Neural progenitor cell (in vitro differentiated cells): ENCODE results near the gene C16orf87. TPM values are rescaled to one million over a fixed set of nuclear protein-coding genes. Genes with fewer than 3 reads are reported as not detected.

Experiments used
- DNase-seq: peaks from one replicate; pipeline ENCODE4 v3.0.0-alpha.2; 2016; ENCODE audit warnings: low spot score
- H2AFZ ChIP-seq: fragments of 200-600 bp; sonication (generic); replicated peaks from 2 replicates; pipeline ENCODE4 v1.6.1; 2016; ENCODE audit warnings: antibody characterized with exemption
- H3F3A ChIP-seq: fragments of 200-600 bp; sonication (generic); 2 replicates; pipeline ENCODE4 v1.6.1; 2016; ENCODE audit warnings: antibody characterized with exemption, low read depth
- H3K27ac ChIP-seq: fragments of 200-600 bp; sonication (generic); 2 replicates; pipeline ENCODE4 v1.5.1; 2016; ENCODE audit warnings: mild to moderate bottlenecking
- H3K27me3 ChIP-seq: fragments of 200-600 bp; sonication (generic); 2 replicates; pipeline ENCODE4 v1.6.1; 2016; ENCODE audit warnings: mild to moderate bottlenecking, moderate library complexity
- H3K36me3 ChIP-seq: fragments of 200-600 bp; sonication (generic); 2 replicates; pipeline ENCODE4 v1.5.1; 2016
- H3K4me1 ChIP-seq: fragments of 200-600 bp; sonication (generic); 2 replicates; pipeline ENCODE4 v1.6.1; 2016; ENCODE audit warnings: mixed run types
- H3K4me2 ChIP-seq: fragments of 200-600 bp; sonication (generic); 2 replicates; pipeline ENCODE4 v1.6.1; 2016
- H3K4me3 ChIP-seq: fragments of 200-600 bp; sonication (generic); 2 replicates; pipeline ENCODE4 v1.5.1; 2016
- H3K79me2 ChIP-seq: fragments of 200-600 bp; sonication (generic); 2 replicates; pipeline ENCODE4 v1.6.1; 2016; ENCODE audit warnings: low read depth
- H3K9ac ChIP-seq: fragments of 200-600 bp; sonication (generic); 2 replicates; pipeline ENCODE4 v1.6.1; 2016
- H3K9me3 ChIP-seq: fragments of 200-600 bp; sonication (generic); 2 replicates; pipeline ENCODE4 v1.5.1; 2016; ENCODE audit warnings: low read depth
- H4K20me1 ChIP-seq: fragments of 200-600 bp; sonication (generic); 2 replicates; pipeline ENCODE4 v1.6.1; 2016; ENCODE audit warnings: low read depth
- H3K27ac Mint-ChIP-seq: 3 replicates; pipeline ENCODE4 v1.8.0; 2021; ENCODE audit warnings: mixed read lengths
- H3K27me3 Mint-ChIP-seq: 2 replicates; pipeline ENCODE4 v1.8.0; 2022; ENCODE audit warnings: low read depth, mild to moderate bottlenecking, inconsistent platforms, moderate library complexity, mixed read lengths; ENCODE audit not compliant: insufficient read depth
- H3K36me3 Mint-ChIP-seq: 3 replicates; pipeline ENCODE4 v1.8.0; 2021; ENCODE audit warnings: mixed read lengths
- H3K4me1 Mint-ChIP-seq: 3 replicates; pipeline ENCODE4 v1.8.0; 2021; ENCODE audit warnings: mixed read lengths
- H3K4me3 Mint-ChIP-seq: 3 replicates; pipeline ENCODE4 v1.8.0; 2021; ENCODE audit warnings: mild to moderate bottlenecking, moderate library complexity, mixed read lengths
- H3K9me3 Mint-ChIP-seq: 3 replicates; pipeline ENCODE4 v1.8.0; 2020; ENCODE audit warnings: mixed read lengths
- EZH2 ChIP-seq: fragments of 200-600 bp; sonication (generic); IDR thresholded peaks from 2 replicates; pipeline ENCODE4 v1.6.1; 2017; ENCODE audit warnings: antibody characterized with exemption, mild to moderate bottlenecking, moderate library complexity
- EZH2phosphoT487 ChIP-seq: fragments of 200-600 bp; sonication (generic); IDR thresholded peaks from 2 replicates; pipeline ENCODE4 v1.6.1; 2017; ENCODE audit warnings: antibody characterized with exemption
- total RNA-seq: library from RNA; depleted of rRNA; stranded (reverse); fragments of >200 nt; gene quantifications from 2 replicates; pipeline ENCODE4 v1.2.3, GENCODE V29; 2015; ENCODE audit warnings: low replicate concordance
- TF ChIP-seq, protein P1 (sequence below): fragments of 200-600 bp; sonication (generic); IDR thresholded peaks from 2 replicates; pipeline ENCODE4 v1.5.1; 2017; ENCODE audit warnings: antibody characterized with exemption, mild to moderate bottlenecking

The C16orf87 gene
- total RNA-seq, 1 donor from 2014 or later = 66.7 TPM

- H3K36me3 ChIP-seq = no peaks in the 10 kb centered on the region
- peaks cover under 1% of the 10 kb centered on the region for H3K9me3 ChIP-seq
- H3K9ac ChIP-seq = no peak overlapping the region
- no peak overlapping the region for H3K4me2 ChIP-seq
- no peak overlapping the region for H3K27ac ChIP-seq
- Mint-ChIP-seq H3K9me3 (no peaks in the 10 kb centered on the region), H3K4me3 (no peak overlapping the region), H3K4me1 (no peaks in the 10 kb centered on the region), H3K27me3 (no peaks in the 10 kb centered on the region), H3K36me3 (no peaks in the 10 kb centered on the region), H3K27ac (no peak overlapping the region)
- no peaks in the 10 kb centered on the region for H4K20me1 ChIP-seq
- H3K4me1 ChIP-seq = no peaks in the 10 kb centered on the region
- no peak overlapping the region for H2AFZ ChIP-seq
- DNase-seq = no peak
- no peaks in the 10 kb centered on the region for H3K79me2 ChIP-seq
- no peaks in the 10 kb centered on the region for H3K27me3 ChIP-seq
- no peaks in the 10 kb centered on the region for H3F3A ChIP-seq
- TF ChIP-seq EZH2phosphoT487 (no peak), EZH2 (no peak)
- TF ChIP-seq, protein P1, sequence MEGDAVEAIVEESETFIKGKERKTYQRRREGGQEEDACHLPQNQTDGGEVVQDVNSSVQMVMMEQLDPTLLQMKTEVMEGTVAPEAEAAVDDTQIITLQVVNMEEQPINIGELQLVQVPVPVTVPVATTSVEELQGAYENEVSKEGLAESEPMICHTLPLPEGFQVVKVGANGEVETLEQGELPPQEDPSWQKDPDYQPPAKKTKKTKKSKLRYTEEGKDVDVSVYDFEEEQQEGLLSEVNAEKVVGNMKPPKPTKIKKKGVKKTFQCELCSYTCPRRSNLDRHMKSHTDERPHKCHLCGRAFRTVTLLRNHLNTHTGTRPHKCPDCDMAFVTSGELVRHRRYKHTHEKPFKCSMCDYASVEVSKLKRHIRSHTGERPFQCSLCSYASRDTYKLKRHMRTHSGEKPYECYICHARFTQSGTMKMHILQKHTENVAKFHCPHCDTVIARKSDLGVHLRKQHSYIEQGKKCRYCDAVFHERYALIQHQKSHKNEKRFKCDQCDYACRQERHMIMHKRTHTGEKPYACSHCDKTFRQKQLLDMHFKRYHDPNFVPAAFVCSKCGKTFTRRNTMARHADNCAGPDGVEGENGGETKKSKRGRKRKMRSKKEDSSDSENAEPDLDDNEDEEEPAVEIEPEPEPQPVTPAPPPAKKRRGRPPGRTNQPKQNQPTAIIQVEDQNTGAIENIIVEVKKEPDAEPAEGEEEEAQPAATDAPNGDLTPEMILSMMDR = no peak
- H3K4me3 ChIP-seq = no peak overlapping the region
These were observed 5.9 kb upstream of the C16orf87 start for GRCh38 chr16:46836534-46837530.

DNA sequence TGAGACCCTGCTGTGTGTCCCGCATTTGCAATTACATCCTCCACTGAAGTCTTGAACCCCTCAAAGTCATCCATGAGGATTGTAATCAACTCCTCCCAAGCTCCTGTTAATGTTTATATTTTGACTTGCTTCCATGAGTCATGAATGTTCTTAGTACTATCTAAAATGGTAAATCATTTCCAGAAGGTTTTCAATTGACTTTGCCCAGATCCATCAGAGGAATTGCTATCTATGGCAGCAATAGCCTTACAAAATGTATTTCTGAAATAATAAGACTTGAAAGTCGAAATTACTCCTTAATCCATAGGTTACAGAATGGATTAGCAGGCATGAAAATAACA is 2.5 kb upstream of the C16orf87 start:
- Histone ChIP-seq H3K27me3 (no peaks in the 10 kb centered on the region), H3F3A (peaks cover 20% of the 10 kb centered on the region), H3K9me3 (no peaks in the 10 kb centered on the region), H3K79me2 (peaks cover 22% of the 10 kb centered on the region), H3K4me3 (no peak overlapping the region), H3K4me2 (no peak overlapping the region), H3K9ac (no peak overlapping the region), H4K20me1 (peaks cover 7% of the 10 kb centered on the region), H2AFZ (no peak overlapping the region), H3K36me3 (no peaks in the 10 kb centered on the region), H3K27ac (no peak overlapping the region), H3K4me1 (peaks cover 12% of the 10 kb centered on the region)
- Mint-ChIP-seq H3K27ac (no peak overlapping the region), H3K4me1 (peaks cover 9% of the 10 kb centered on the region), H3K36me3 (no peaks in the 10 kb centered on the region), H3K4me3 (no peak overlapping the region), H3K9me3 (no peaks in the 10 kb centered on the region), H3K27me3 (no peaks in the 10 kb centered on the region)
- TF ChIP-seq EZH2 = no peak
- no peak for TF ChIP-seq EZH2phosphoT487
- TF ChIP-seq, protein P1 = no peak
- no peak for DNase-seq

DNA sequence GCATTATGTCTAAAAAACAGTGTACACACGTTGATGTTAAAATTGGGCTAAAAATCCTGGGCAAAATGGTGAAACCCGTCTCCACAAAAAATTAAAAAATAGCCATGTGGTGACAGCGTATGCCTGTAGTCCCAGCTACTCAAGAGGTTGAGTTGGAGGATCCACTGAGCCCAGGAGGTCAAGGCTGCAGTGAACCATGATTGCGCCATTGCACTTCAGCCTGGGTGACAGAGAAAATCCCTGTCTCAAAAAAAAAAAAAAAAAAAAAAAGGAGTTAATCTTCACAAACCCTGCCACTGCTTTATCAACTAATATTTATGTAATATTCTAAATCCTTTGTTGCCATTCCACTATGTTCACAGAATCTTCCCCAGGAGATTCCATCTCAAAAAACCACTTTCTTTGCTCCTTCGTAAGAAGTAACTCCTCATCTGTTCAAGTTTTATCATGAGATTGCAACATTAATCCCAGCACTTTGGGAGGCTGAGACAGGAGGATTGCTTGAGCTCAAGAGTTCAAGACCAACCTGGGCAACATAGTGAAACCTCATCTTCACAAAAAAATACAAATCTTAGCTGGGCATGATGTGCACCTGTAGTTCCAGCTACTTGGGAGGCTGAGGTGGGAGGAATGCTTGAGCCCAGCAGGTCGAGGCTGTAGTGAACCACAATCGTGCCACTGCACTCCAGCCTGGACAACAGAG is 1.9 kb upstream of the C16orf87 start:
- Histone ChIP-seq H3K4me2 (no peak overlapping the region), H3K9me3 (no peaks in the 10 kb centered on the region), H2AFZ (no peak overlapping the region), H3K79me2 (peaks cover 28% of the 10 kb centered on the region), H4K20me1 (peaks cover 10% of the 10 kb centered on the region), H3K27ac (no peak overlapping the region), H3K9ac (no peak overlapping the region), H3F3A (peaks cover 20% of the 10 kb centered on the region), H3K4me1 (peaks cover 13% of the 10 kb centered on the region), H3K27me3 (no peaks in the 10 kb centered on the region), H3K4me3 (no peak overlapping the region), H3K36me3 (no peaks in the 10 kb centered on the region)
- Mint-ChIP-seq H3K36me3 (no peaks in the 10 kb centered on the region), H3K27me3 (no peaks in the 10 kb centered on the region), H3K9me3 (no peaks in the 10 kb centered on the region), H3K27ac (no peak overlapping the region), H3K4me1 (peaks cover 9% of the 10 kb centered on the region), H3K4me3 (no peak overlapping the region)
- DNase-seq = no peak
- TF ChIP-seq, protein P1 = no peak
- no peak for TF ChIP-seq EZH2phosphoT487
- TF ChIP-seq EZH2 = no peak
